SH-SY5Y (cell line): ENCODE measurements around the gene RGS19.

Experiments
- GATA2 ChIP-seq: IDR thresholded peaks from 2 replicates; pipeline ENCODE4 v1.6.1; 2011; ENCODE audit warnings: mild to moderate bottlenecking, low read depth, low read length
- GATA3 ChIP-seq: IDR thresholded peaks from 2 replicates; pipeline ENCODE4 v1.6.1; 2011; ENCODE audit warnings: low read depth, mild to moderate bottlenecking, low read length, moderate library complexity

DNA sequence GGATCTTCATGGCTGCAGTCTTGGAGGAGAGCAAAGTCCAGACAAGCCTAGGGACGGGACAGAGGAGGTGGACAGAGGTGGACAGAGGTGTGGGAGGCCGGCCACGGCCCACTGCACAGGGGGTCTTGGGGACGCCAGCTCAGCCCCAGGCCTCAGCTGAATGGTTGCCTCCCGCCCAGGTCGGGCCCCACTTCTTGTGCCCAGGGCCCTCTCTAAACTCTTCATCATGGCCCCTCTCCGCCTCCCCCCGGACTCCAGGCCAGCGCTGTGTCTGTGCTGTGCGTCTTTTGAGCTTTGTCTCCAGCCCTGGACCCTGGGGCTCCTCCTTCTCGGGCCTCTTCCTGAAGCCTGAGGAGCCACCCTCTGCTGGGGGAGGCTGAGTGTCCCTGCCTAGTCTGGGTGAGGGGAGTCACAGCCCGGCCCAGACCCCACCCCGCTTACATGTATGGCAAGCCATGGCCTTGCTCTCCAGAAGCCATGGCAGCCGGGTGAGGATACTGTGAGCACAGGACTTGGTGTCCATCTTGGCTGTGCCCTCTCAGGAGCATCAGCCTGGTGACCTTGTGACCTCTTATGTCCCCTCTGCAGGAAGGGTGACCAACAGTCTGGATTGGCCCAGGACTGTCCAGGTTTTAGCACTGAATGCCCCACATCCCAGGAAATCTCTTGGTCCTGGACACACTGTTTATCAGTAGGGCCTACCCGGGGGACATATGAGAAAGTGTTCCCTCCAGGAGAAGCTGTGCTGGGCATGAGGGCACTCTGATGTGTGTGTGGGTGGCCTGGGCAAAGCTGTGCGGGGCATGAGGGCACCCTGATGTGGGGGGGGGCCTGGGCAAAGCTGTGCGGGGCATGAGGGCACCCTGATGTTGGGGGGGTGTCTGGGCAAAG, 37.5 kb upstream of the RGS19 start:
- no peak for TF ChIP-seq GATA3
- no peak for TF ChIP-seq GATA2
